Activated CD4-positive, alpha-beta T cell treated with anti-CD3 and anti-CD28 coated beads for 4 hours (primary cell): ENCODE measurements around the gene COL18A1.
A peak's percentile ranks its signal among the peaks of the same experiment; 100 is the strongest.

Source experiments
- DNase-seq, 2 donors: peaks; one replicate each; pipeline ENCODE4 v3.0.0-alpha.2; 2020

Gene COL18A1

GRCh38 chr21:45470773-45471524 is 66.0 kb downstream of the COL18A1 start:
- DNase-seq: peak; percentile 47 to 76

DNA sequence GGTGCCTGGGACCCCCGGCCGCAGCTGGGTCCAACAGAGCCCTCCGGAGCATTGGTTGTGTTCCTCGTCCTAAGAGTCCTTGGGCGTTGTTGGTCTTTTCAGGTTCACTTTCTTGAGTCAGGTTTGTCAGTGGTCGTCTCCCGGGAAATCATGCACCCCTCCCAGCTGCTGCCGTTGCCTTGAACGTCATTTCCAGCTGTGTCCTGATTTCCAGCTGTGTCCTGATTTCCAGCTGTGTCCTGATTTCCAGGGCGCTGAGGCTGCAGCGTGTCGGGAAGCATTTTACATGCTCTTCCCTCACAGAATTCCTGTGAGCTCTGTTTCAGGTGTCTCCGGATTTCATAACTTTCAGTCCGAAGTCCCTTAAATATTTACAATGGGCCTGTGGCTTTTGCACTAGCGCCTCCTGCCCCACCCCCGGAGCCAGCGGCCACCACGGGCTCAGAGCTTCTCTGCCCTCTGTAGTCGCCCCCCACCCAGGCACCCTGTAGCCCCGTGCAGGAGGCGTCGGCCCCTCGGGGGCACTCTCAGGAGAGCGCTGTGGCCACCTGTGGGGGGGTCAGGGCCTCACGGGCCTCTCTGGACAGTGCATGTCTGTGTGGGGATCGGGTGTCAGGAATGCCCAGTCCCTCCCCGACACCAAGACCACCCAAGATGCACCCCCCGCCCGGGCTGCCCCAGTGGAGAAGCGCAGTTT is 66.7 kb downstream of the COL18A1 start:
- no peak for DNase-seq

DNA sequence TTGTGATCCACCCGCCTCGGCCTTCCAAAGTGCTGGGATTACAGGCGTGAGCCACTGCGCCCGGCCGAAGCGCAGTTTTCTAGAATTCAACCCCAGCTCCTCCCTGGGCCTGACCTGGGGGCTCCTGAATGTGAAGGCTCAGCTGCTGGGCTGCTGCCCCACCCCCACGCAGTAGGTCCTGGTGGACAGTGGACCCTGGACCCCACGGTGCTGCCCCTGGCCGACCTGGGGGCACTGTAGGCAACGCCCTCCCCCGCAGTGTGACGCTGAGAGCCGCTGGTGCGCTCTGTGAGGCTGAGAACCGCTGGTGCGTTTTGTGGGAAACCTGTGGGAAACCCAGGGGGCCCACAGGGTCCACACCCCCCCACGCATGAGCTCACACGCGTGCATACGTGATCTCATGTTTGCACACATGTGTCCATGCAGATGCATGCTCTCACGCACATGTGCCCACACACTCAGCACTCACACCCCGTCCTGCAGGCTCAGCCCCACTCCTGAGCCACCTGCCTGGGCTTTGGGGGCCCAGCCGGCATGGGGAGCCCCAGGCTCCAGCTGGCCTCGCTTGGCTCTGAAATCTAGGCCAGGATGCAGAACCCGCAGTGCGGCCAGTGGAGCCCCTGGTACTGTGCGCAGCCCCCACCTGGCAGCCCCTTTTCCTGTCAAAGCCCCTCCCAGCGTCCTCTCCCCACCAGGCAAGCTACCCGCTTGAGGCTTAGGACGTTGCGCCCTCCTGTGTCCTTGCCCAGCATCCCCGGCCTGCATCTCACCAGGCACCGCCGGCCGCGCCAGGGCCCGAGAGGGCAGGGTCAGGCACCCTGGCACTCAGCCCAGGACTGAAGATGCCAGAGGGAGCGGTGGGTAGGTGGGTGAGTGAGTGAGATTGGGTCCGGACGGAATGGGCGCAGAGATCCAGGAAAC is 67.7 kb downstream of the COL18A1 start:
- no peak for DNase-seq

DNA sequence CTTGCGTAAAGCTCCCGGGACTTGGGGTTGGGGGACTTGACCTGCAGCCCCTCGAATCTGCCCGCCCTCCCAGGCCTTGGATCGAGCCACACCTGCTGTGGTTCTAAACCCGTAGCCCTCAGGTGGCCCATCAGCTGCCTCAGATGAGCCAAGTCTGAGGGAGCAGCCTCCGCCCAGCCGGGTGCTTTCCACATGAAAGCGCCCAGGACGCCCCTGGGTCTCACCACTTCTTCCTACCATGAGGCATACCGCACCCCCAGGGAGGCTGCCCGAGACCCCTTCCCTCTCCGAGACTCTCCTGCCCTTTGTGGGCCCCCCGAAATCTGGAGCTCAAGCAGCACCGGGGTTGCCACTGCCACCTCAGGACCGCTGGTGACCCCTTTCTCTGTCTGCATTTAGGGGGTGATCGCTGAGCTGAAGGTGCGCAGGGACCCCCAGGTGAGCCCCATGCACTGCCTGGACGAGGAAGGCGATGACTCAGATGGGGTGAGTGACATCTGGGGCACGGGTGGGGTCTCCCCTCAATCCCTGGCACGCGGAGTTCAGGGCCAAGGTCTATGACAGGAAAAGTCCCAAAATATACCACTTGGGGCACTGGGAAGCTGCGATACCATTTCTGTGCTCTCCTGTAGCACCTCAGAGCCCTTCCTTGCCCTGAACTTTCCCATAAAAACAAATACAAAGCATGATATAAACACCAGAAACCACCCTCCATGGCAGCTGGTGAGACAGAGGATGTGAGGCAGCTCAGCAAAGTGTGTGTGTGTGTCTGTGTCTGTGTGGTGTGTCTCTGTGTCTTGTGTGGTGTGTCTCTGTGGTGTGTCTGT is 68.7 kb downstream of the COL18A1 start:
- no peak for DNase-seq

GRCh38 chr21:45474323-45474950 is 69.5 kb downstream of the COL18A1 start:
- DNase-seq: no peak

DNA sequence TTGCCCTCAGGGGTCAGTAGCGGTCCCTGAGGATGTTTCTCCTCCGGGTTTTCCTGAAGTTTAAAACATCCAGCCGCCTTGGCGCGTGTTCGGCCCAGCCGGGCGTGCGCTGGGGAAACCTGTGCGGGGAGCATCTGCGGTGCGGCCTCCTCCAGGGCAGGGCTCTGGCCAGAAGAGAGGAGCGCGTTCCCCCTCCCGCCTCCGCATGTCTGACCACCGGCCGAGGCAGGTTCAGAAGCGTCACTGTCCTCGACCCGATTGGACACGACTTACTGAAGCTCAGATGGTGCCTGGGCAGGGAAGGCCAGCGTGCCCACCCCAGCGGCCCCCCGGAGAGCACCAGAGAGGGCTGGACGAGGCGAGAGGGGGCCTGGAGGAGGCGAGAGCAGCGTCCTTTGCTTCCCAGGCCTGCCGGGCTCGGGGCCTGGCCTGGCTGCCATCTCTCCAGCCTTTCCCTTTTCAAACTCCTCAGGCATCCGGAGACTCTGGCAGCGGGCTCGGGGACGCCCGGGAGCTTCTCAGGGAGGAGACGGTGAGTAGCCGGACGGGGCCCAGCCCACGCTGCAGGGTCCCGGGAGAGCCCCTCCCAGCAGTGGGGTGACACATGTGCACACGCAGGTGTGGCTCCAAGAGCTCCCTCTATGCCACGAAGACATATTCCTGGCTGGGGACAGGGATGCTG is 70.2 kb downstream of the COL18A1 start:
- no peak for DNase-seq

- DNase-seq: no peak
Measured at GRCh38 chr21:45475797-45476570, 71.0 kb downstream of the COL18A1 start.

GRCh38 chr21:45476582-45476981 is 71.6 kb downstream of the COL18A1 start:
- DNase-seq: no peak

GRCh38 chr21:45477176-45478114 is 72.5 kb downstream of the COL18A1 start:
- no peak for DNase-seq

- DNase-seq: peak; percentile 79 to 83
Measured at GRCh38 chr21:45478115-45478801, 73.3 kb downstream of the COL18A1 start.

GRCh38 chr21:45478816-45479669 is 74.1 kb downstream of the COL18A1 start:
- DNase-seq: no peak

- DNase-seq: no peak
Measured at GRCh38 chr21:45479691-45480675, 75.0 kb downstream of the COL18A1 start.

DNA sequence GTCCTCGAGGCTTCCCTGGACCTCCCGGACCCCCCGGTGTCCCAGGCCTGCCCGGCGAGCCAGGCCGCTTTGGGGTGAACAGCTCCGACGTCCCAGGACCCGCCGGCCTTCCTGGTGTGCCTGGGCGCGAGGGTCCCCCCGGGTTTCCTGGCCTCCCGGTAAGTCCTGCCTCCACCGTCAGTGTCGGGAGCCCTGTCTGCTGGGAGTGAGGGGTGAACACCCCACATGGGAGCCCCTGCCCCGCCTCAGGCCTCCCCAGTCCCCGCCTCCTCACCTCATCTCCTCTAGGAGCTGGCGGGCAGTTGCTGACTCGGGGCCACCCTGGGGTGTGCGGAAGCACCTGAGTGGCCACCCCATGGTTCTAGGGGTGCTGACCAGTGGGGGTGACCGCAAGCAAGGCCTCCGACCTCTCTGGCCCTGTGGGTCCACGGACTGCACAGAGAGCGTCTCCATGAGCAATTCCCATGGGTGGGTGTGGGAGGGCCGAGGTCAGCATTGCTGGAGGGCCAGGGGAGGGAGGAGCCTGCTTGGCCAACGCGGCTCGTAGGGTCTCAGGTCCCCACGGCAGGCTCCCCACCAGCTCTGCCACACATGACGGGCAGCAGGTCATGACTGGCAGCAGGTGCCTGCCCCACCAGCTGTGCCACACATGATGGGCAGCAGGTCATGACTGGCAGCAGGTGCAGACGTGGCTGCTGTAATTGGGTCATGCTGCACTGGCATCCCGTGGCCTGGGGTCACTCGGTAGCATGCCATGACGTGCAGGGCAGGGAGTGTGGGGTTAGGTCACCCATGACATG is 75.9 kb downstream of the COL18A1 start:
- no peak for DNase-seq

GRCh38 chr21:45481566-45481965 is 76.6 kb downstream of the COL18A1 start:
- DNase-seq: no peak
